Aorta (tissue), 5 donors: Measurements from ENCODE around the gene ANKH. TPM values are rescaled to one million over a fixed set of nuclear protein-coding genes. Genes with fewer than 3 reads are reported as not detected.

Experiments
- ATAC-seq: fragments of 200-7000 bp; cut with Tn5 transposase; one replicate; pipeline ENCODE4 v1.9.1; 2022; ENCODE audit warnings: moderate library complexity; ENCODE audit not compliant: low FRiP score
- DNase-seq, 2 donors: peaks; one replicate each; pipeline ENCODE4 v3.0.0-alpha.2; 2020
- H3K27ac ChIP-seq, 2 donors: one replicate each; pipeline ENCODE4 v1.5.1; 2013; ENCODE audit warnings: low read length in 2 of 2, mild to moderate bottlenecking in 2 of 2, moderate library complexity in 2 of 2, control low read depth in 1 of 2, inconsistent platforms in 1 of 2, low read depth in 1 of 2
- H3K27me3 ChIP-seq, 2 donors: one replicate each; pipeline ENCODE4 v1.6.1; 2013; ENCODE audit warnings: control low read depth in 1 of 2, low read length in 1 of 2, mild to moderate bottlenecking in 1 of 2, moderate library complexity in 1 of 2; ENCODE audit not compliant: insufficient read depth in 2 of 2, control insufficient read depth in 1 of 2
- H3K36me3 ChIP-seq, 2 donors: one replicate each; pipeline ENCODE4 v1.6.1; 2013; ENCODE audit warnings: control low read depth in 1 of 2, low read length in 1 of 2, mild to moderate bottlenecking in 1 of 2; ENCODE audit not compliant: insufficient read depth in 2 of 2, control insufficient read depth in 1 of 2
- H3K4me1 ChIP-seq, 2 donors: one replicate each; pipeline ENCODE4 v1.6.1; 2013; ENCODE audit warnings: low read length in 2 of 2, control low read depth in 1 of 2, mild to moderate bottlenecking in 1 of 2, moderate library complexity in 1 of 2; ENCODE audit not compliant: insufficient read depth in 2 of 2, control insufficient read depth in 1 of 2
- H3K4me3 ChIP-seq, 2 donors: one replicate each; pipeline ENCODE4 v1.5.1; 2013; ENCODE audit warnings: low read length in 2 of 2, control low read depth in 1 of 2, mild to moderate bottlenecking in 1 of 2
- H3K9me3 ChIP-seq: one replicate; pipeline ENCODE4 v1.6.1; 2013; ENCODE audit warnings: mild to moderate bottlenecking, low read length; ENCODE audit not compliant: control insufficient read depth
- WGBS, 2 donors: extraction: QIAGEN DNeasy Blood & Tissue Kit; methylation state at CpG; one replicate each; pipeline ENCODE4 v1.1.7; 2013; 5-methylcytosine and 5-hydroxymethylcytosine counted together
- intact Hi-C, 2 donors: fragments of 100-400 bp; cut with DNase I; formaldehyde crosslinking; loops; one replicate each; pipeline versions ENCODE4 v1.14.2 to v1.15.0; 2022
- polyA plus RNA-seq, 2 donors: library from polyadenylated mRNA; stranded (reverse); fragments of 200-250 nt; gene quantifications; one replicate each; pipeline ENCODE4 v1.2.3, GENCODE V29; 2013
- total RNA-seq, 2 donors: library from RNA; stranded (reverse); fragmentation: NEBNext Ultra II Directional; extraction: Animal tissue kit (Norgen Biotek cat#: 25700); gene quantifications; one replicate each; pipeline ENCODE4 v1.2.1, GENCODE V29; 2021
- donor health status: healthy with polysubstance abuse.
- donor health status: Bipolar disorder and iron deficiency.
- donor health status: DM: no; HTN: no; CAD: no.
- donor health status: DM: no; HTN: no; CAD: no.
- donor health status: DM: yes; HTN: yes; CAD: no.

ANKH gene
- total and polyA plus RNA-seq, 4 donors = 63.7 to 257 (median 167) TPM

DNA sequence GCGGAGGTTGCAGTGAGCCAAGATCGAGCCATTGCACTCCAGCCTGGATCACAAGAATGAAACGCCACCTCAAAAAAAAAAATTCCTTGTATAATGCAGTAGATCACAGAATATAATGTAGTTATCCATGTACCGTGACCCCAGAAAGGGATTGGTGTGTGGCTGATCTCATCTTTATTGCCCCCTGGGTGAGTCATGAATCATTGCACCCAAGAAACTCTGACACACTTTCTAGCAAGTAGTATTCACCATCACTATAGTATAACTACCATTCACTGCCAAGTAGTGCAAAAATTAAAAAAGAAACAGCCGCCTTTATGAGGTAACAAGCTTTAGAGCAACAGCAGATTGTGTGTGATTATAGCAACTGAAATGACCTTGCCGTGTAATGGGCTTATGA is 23.7 kb upstream of the ANKH start:
- ATAC-seq (no peak), DNase-seq (no peak)
- H3K4me3 ChIP-seq = no peak overlapping the region
- no peaks in the 10 kb centered on the region for H3K9me3 ChIP-seq
- WGBS, 2 donors = 82 to 84% methylated on average over 6 of the region's 6 CpGs
- no peak overlapping the region for H3K27ac ChIP-seq
- no peaks in the 10 kb centered on the region for H3K4me1 ChIP-seq
- H3K36me3 ChIP-seq = no peaks in the 10 kb centered on the region
- H3K27me3 ChIP-seq = no peaks in the 10 kb centered on the region
- intact Hi-C loops = no loop called here

DNA sequence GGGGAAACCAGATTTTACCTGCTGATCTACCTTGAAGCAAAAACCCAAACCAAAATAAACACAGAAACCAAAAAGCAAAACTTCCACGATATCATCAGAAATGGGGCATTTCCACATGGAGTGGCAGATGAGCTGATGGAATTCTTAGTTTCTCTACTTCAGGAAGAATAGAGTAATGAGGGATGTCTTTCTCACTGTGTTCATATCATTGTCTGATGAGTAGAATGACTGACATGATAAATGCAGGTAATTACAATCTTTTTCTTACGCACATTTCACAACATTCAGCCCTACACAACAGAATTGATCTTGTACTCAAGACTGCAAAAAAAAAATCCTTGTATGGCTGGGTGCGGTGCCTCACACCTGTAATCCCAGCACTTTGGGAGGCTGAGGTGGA is 23.2 kb upstream of the ANKH start:
- Histone ChIP-seq H3K9me3 (no peaks in the 10 kb centered on the region), H3K27ac (no peak overlapping the region), H3K4me3 (no peak overlapping the region), H3K36me3 (no peaks in the 10 kb centered on the region), H3K4me1 (no peaks in the 10 kb centered on the region), H3K27me3 (no peaks in the 10 kb centered on the region)
- ATAC-seq = no peak
- intact Hi-C loops = no loop called here
- 94 to 96% methylated on average over 3 of the region's 3 CpGs for WGBS, 2 donors
- DNase-seq = no peak

DNA sequence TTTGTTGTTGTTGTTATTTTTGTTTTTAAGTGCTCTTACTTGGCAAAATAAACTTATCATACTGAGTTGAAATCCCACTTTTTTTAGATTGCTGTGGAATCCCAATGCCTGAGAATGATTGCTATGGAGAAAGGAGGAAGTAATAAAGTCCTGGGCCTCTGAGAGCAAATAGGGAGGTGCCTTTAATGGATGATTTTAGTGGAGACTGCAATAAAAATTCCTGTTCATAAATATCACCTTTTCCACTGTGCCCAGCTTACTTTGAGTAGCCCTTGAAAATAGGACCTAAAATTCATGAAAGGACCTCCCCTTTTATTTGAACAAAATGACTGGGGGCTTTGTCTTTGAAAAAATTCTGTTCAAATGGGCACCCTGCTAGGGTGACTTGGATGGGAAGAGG is 21.8 kb upstream of the ANKH start:
- Histone ChIP-seq H3K27me3 (no peaks in the 10 kb centered on the region), H3K4me3 (no peak overlapping the region), H3K27ac (no peak overlapping the region), H3K36me3 (no peaks in the 10 kb centered on the region), H3K4me1 (no peaks in the 10 kb centered on the region), H3K9me3 (no peaks in the 10 kb centered on the region)
- ATAC-seq (no peak), DNase-seq (no peak)
- intact Hi-C loops = no loop called here

DNA sequence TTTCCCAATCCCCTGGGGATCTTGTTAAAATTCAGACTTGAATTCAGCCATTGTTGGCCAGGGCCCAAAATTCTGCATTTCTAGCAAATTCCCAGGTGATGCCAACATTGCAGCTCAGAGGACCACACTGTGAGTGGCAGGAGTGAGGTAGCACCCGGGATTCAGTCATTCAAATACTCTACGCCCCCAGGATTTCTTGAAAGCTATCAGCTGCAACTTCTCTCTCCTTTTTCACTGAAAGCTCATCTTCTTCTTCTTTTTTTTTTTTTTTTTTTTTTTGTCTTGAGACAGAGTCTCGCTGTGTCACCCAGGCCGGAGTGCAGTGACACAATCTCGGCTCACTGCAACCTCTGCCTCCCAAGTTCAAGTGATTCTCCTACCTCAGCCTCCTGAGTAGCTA is 19.3 kb upstream of the ANKH start:
- DNase-seq (no peak), ATAC-seq (no peak)
- intact Hi-C loops = no loop called here
- H3K36me3 ChIP-seq = no peaks in the 10 kb centered on the region
- H3K4me1 ChIP-seq = no peaks in the 10 kb centered on the region
- H3K9me3 ChIP-seq = no peaks in the 10 kb centered on the region
- no peaks in the 10 kb centered on the region for H3K27me3 ChIP-seq
- WGBS, 2 donors = 95 to 96% methylated on average over 5 of the region's 5 CpGs
- H3K27ac ChIP-seq = no peak overlapping the region
- no peak overlapping the region for H3K4me3 ChIP-seq

DNA sequence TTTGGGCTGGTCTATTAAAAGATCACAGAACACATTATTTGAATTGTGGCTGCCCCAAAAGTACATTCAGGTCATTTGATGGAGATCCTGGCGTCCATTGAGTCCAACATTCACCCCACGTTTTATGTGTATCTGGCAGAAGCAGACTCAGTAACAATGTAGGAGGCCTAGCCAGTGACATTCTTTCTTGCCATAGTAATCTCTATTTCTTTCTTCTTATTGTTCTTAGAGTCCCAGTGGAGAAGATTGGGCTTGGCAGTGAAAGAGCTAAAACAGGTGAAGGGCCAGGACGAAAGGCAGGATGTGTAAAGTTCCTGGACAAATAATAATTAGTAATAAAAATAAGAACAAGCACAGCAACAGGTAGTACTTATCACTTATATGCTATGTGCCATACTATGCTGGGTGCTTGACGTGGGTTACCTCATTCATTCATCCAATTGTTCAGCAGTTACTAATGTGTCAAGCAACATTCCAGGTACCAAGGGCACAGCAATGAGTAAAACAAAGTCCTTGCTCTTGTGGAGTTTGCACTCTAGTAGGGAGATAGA is 12.6 kb upstream of the ANKH start:
- H3K36me3 ChIP-seq = no peaks in the 10 kb centered on the region
- H3K27me3 ChIP-seq = no peaks in the 10 kb centered on the region
- intact Hi-C loops = no loop called here
- ATAC-seq = no peak
- no peak for DNase-seq
- no peak overlapping the region for H3K27ac ChIP-seq
- H3K9me3 ChIP-seq = no peaks in the 10 kb centered on the region
- no peak overlapping the region for H3K4me3 ChIP-seq
- no peaks in the 10 kb centered on the region for H3K4me1 ChIP-seq
- WGBS, 2 donors = 33 to 40% methylated on average over 4 of the region's 4 CpGs

DNA sequence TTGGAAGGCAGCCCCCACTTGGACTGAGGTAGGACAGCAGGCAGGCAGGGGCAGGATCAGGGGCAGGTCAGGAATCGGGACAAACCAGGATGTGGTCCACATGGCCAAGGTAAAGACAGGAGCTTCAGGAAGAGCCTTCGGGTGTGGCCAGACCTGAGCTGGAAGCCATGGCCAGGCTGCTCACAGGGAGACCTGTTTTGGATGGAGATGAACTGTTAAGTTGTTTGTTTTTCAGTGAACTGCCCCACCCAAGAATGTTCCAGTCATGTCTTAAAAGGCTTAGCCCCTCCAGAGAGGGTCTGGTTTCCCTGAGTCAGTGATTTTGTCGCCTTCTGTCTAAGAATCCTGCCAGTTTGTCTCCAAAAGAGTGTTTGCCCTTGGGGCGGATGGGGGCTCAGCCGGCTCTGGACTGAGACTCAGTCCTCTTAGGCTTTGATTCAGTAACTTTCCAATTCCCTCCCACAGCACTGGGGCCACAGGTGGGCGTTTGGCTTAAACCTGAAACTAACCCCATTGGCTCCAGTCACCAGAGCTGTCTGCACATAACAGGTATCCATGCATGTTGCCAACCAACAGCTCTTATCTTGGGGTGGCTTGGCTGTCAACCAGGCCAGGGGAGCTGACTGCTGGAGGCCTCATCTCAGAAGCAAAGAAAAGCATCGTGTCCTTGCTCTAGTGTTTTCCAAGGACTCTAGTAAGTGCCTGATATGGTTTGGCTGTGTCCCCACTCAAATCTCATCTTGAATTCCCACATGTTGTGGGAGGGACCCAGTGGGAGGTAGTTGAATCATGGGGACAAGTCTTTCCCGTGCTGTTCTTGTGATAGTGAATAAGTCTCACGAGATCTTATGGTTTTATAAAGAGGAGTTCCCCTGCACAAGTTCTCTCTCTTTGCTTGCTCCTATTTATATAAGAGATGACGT is 11.3 kb upstream of the ANKH start:
- no peak for ATAC-seq
- WGBS, 2 donors = 90 to 91% methylated on average over 10 of the region's 10 CpGs
- H3K4me3 ChIP-seq = no peak overlapping the region
- no peaks in the 10 kb centered on the region for H3K4me1 ChIP-seq
- intact Hi-C loops = no loop called here
- no peak overlapping the region for H3K27ac ChIP-seq
- H3K27me3 ChIP-seq = no peaks in the 10 kb centered on the region
- no peaks in the 10 kb centered on the region for H3K9me3 ChIP-seq
- no peak for DNase-seq
- H3K36me3 ChIP-seq = no peaks in the 10 kb centered on the region

DNA sequence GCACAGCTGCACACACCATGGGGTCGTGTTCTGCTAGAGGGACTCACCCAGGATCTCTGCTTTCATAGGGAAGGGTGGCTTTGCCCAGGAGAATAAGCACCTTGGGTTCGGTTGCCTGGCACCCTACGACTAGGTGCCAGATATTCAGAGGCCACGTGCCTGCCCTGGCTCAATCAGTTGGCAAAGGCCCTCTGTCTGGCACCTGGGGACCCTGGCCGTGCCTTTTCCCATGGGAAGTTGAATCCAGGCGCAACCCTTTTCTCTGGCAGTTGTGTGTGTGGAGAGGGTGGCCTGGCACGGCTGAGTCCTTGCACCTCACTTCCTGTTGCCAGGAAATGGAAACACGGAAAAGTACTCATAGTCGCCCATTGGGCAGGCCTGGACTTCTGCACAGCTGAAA is 10.2 kb upstream of the ANKH start:
- Histone ChIP-seq H3K36me3 (no peaks in the 10 kb centered on the region), H3K27me3 (no peaks in the 10 kb centered on the region), H3K4me1 (no peaks in the 10 kb centered on the region), H3K9me3 (no peaks in the 10 kb centered on the region), H3K4me3 (no peak overlapping the region), H3K27ac (no peak overlapping the region)
- no peak for DNase-seq
- 41 to 48% methylated on average over 9 of the region's 9 CpGs for WGBS, 2 donors
- intact Hi-C loops = no loop called here
- no peak for ATAC-seq

DNA sequence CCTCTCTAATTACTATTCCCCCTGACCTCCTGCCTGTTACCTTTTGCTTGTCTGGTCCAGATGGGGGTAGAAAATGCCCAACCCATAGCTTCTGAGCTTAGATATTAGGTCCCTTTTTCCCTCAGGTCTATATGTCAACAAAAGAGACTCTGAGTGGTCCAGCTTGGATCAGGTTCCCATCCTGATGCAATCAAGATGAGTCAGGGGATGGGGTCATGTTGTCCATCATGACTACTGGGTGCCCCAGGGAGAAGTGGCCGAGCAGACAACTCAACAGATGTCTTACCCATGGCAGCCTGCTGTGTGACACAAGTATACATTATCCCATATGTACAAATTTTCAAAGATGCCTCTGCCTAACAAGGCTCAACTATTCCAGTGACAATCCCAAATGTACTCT is 9.1 kb upstream of the ANKH start:
- no peaks in the 10 kb centered on the region for H3K4me1 ChIP-seq
- ATAC-seq (no peak), DNase-seq (no peak)
- H3K9me3 ChIP-seq = no peaks in the 10 kb centered on the region
- no peaks in the 10 kb centered on the region for H3K36me3 ChIP-seq
- no peak overlapping the region for H3K4me3 ChIP-seq
- H3K27me3 ChIP-seq = no peaks in the 10 kb centered on the region
- WGBS, 2 donors = 87 to 98% methylated on average over 1 of the region's 1 CpG
- intact Hi-C loops = no loop called here
- H3K27ac ChIP-seq = no peak overlapping the region

DNA sequence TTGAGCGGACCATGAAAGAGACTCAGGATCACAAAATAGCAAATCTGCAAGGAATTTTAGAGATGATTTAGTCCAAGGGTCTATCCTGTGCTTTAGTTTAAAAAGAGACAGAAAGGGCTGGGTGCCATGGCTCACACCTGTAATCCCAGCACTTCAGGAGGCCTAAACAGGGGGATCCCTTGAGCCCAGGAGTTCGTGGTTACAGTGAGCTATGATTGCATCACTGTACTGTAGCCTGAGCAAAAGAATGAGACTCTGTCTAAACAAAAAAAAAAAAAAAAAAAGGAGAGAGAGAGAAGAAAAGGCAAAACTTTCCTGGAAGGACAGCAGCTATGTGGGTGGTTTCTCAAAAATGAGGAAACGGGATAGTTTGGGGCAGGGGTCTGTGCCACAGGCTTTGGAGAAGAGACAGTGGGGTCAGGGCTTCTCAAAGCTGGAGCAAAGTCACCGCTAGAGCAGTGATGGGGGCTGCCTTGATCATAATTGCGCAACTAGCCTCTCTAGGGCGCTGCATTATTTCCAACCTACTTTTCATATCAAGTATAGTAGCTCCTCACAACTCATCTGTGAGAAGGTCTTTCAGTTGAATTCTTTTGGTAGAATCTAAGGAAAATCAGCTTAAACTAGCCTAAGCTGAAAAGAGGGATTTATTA is 8.5 kb upstream of the ANKH start:
- no peaks in the 10 kb centered on the region for H3K4me1 ChIP-seq
- ATAC-seq (no peak), DNase-seq (no peak)
- H3K4me3 ChIP-seq = no peak overlapping the region
- H3K9me3 ChIP-seq = no peaks in the 10 kb centered on the region
- no peaks in the 10 kb centered on the region for H3K36me3 ChIP-seq
- 84 to 85% methylated on average over 6 of the region's 6 CpGs for WGBS, 2 donors
- no peaks in the 10 kb centered on the region for H3K27me3 ChIP-seq
- intact Hi-C loops = loop anchor here in 1 of 2 donors (10.0 kb wide), 1 partner anchor 195 kb away; no protein-coding TSS in a partner anchor
- H3K27ac ChIP-seq = no peak overlapping the region
